ENCODE results near the gene PSPH.
"Not testable (repeated sequence)": the region's sequence is repeated elsewhere in the genome, so short reads cannot be mapped to it uniquely, and the experiment has no call there.

DNA sequence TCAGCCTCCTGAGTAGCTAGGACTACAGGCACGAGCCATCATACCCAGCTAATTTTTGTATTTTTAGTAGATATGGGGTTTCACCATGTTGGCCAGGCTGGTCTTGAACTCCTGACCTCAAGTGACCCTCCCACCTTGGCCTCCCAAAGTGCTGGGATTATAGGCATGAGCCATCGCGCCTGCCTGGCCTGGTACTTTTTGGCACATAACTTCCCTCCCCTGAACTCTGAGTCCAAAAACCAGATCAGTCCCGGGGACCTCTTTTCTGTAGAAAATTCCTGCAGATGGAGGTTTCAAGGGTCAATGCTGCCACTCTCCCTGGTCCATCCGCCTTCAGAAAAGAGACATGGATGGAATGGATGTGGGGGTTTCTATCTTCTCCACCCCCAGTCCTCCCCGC, 41.1 kb upstream of the PSPH start:
- TF ChIP-seq POLR2AphosphoS5 (IDR thresholded peaks at IDR 0.05; ENCODE audit: borderline replicate concordance, low read depth, low read length); EZH2 (IDR thresholded peaks at IDR 0.05): not testable (repeated sequence)

All from SK-N-MC (cell line).